ENCODE results near the gene LCE6A. TPM values are rescaled to one million over a fixed set of nuclear protein-coding genes. Genes with fewer than 3 reads are reported as not detected.

LCE6A gene, protein sequence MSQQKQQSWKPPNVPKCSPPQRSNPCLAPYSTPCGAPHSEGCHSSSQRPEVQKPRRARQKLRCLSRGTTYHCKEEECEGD
- not detected in 2 replicates for total RNA-seq (ENCODE audit: low replicate concordance)

GRCh38 chr1:152842556-152842955 is at the start of gene LCE6A:
TSS of gene LCE6A (plus strand) at chr1:152842856. CDS start at chr1:152843521, 665 bp downstream.
- Histone ChIP-seq H3K27ac (no peak within 1 kb of the TSS), H3K4me1 (no peaks in the 10 kb centered on the region), H2AFZ (replicated peaks) (no peak within 1 kb of the TSS), H3K4me2 (no peak within 1 kb of the TSS), H3K36me3 (no peaks in the 10 kb centered on the region), H3K27me3 (no peaks in the 10 kb centered on the region), H3F3A (ENCODE audit: low read depth) (no peaks in the 10 kb centered on the region), H3K9me3 (ENCODE audit: low read depth) (peaks cover 11% of the 10 kb centered on the region), H3K79me2 (ENCODE audit: low read depth) (no peaks in the 10 kb centered on the region), H3K9ac (no peak within 1 kb of the TSS), H4K20me1 (ENCODE audit: low read depth) (no peaks in the 10 kb centered on the region), H3K4me3 (no peak within 1 kb of the TSS)
- H3K9me3 Mint-ChIP-seq = peaks cover 3% of the 10 kb centered on the region
- H3K27me3 Mint-ChIP-seq (ENCODE audit: insufficient read depth, low read depth) = no peaks in the 10 kb centered on the region
- DNase-seq (ENCODE audit: low spot score) = no peak
- H3K36me3 Mint-ChIP-seq = no peaks in the 10 kb centered on the region
- no peak within 1 kb of the TSS for H3K27ac Mint-ChIP-seq
- H3K4me3 Mint-ChIP-seq = no peak within 1 kb of the TSS
- TF ChIP-seq CTCF (IDR thresholded peaks at IDR 0.05) (no peak), EZH2 (IDR thresholded peaks at IDR 0.05) (no peak), EZH2phosphoT487 (IDR thresholded peaks at IDR 0.05) (no peak)
- no peaks in the 10 kb centered on the region for H3K4me1 Mint-ChIP-seq

DNA sequence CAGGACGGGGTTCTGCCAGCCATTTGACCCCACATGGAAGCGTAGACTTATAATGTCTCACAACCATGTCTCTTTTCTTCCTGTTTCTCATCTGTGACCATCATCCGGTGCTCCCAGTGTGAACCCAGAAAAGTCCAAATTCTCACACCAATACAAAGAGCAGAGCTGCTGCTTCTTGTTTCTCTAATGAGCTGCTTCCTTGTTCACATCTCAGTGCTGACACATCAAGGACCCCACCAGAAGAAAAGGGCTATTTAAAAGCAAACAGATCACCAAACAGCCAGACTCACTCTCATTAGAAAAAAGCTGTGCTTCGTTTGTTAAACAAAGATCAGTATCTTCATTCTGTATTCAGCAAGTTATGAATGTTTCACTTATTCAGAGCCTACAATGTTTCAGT is 47.0 kb upstream of the LCE6A start:
- H3K4me1 ChIP-seq = no peaks in the 10 kb centered on the region
- no peaks in the 10 kb centered on the region for H3F3A ChIP-seq (ENCODE audit: low read depth)
- no peaks in the 10 kb centered on the region for H4K20me1 ChIP-seq (ENCODE audit: low read depth)
- H3K4me3 ChIP-seq = no peak overlapping the region
- no peaks in the 10 kb centered on the region for H3K36me3 ChIP-seq
- H3K4me3 Mint-ChIP-seq = no peak overlapping the region
- no peak overlapping the region for H3K9ac ChIP-seq
- peaks cover 14% of the 10 kb centered on the region for H3K9me3 Mint-ChIP-seq
- peaks cover 38% of the 10 kb centered on the region for H3K9me3 ChIP-seq (ENCODE audit: low read depth)
- H2AFZ ChIP-seq (replicated peaks) = no peak overlapping the region
- no peak overlapping the region for H3K27ac ChIP-seq
- no peak for TF ChIP-seq EZH2phosphoT487 (IDR thresholded peaks at IDR 0.05)
- no peak for TF ChIP-seq CTCF (IDR thresholded peaks at IDR 0.05)
- TF ChIP-seq EZH2 (IDR thresholded peaks at IDR 0.05) = no peak
- DNase-seq (ENCODE audit: low spot score) = no peak
- H3K4me2 ChIP-seq = no peak overlapping the region
- H3K27me3 ChIP-seq = no peaks in the 10 kb centered on the region
- no peaks in the 10 kb centered on the region for H3K79me2 ChIP-seq (ENCODE audit: low read depth)
- no peaks in the 10 kb centered on the region for H3K27me3 Mint-ChIP-seq (ENCODE audit: insufficient read depth, low read depth)
- H3K27ac Mint-ChIP-seq = no peak overlapping the region
- H3K36me3 Mint-ChIP-seq = no peaks in the 10 kb centered on the region
- no peaks in the 10 kb centered on the region for H3K4me1 Mint-ChIP-seq

DNA sequence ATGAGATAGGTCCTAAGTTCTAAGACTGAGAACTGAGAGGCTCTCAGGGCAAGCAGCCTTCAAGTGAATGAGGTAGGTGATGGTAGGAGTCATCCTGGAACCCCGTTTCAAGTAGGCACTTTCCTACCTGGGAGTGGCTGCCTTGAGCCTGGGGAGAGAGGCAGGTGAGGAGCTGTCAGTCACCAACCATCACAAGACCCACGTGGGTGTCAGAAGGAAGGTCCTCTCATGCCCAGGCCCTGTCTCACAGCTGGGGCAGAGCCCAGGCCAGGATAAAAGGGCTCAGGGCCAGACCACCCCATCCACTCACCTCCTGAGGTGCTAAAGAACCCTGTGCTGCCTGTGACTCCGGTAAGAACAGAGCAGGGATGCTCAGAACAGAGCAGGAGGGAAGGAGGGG is 46.2 kb upstream of the LCE6A start, which contains the start of gene LCE1D:
Gene LCE1D, plus strand, starts transcription at position 301 of the 400 bp plus-strand sequence. CDS start 1,074 bp downstream, outside the sequence.
- Histone ChIP-seq H3K9me3 (ENCODE audit: low read depth) (peaks cover 40% of the 10 kb centered on the region), H4K20me1 (ENCODE audit: low read depth) (no peaks in the 10 kb centered on the region), H3K79me2 (ENCODE audit: low read depth) (no peaks in the 10 kb centered on the region), H3K4me1 (no peaks in the 10 kb centered on the region), H3K4me3 (no peak within 1 kb of the TSS), H3K36me3 (no peaks in the 10 kb centered on the region), H3K27ac (no peak within 1 kb of the TSS), H3K4me2 (no peak within 1 kb of the TSS), H3K27me3 (no peaks in the 10 kb centered on the region), H3F3A (ENCODE audit: low read depth) (no peaks in the 10 kb centered on the region), H3K9ac (no peak within 1 kb of the TSS), H2AFZ (replicated peaks) (no peak within 1 kb of the TSS)
- no peak within 1 kb of the TSS for H3K4me3 Mint-ChIP-seq
- DNase-seq (ENCODE audit: low spot score) = no peak
- H3K27me3 Mint-ChIP-seq (ENCODE audit: insufficient read depth, low read depth) = no peaks in the 10 kb centered on the region
- no peaks in the 10 kb centered on the region for H3K36me3 Mint-ChIP-seq
- no peaks in the 10 kb centered on the region for H3K4me1 Mint-ChIP-seq
- TF ChIP-seq EZH2 (IDR thresholded peaks at IDR 0.05) (no peak), CTCF (IDR thresholded peaks at IDR 0.05) (no peak), EZH2phosphoT487 (IDR thresholded peaks at IDR 0.05) (no peak)
- H3K9me3 Mint-ChIP-seq = peaks cover 14% of the 10 kb centered on the region
- H3K27ac Mint-ChIP-seq = no peak within 1 kb of the TSS
